GM12801 (cell line): ENCODE results near the gene ACKR3.

ENCODE experiments used
- CTCF ChIP-seq: IDR thresholded peaks from one replicate; pipeline ENCODE4 v1.5.1; 2011; ENCODE audit warnings: control low read depth; ENCODE audit not compliant: insufficient read length; ENCODE audit errors: extremely low read depth

The ACKR3 gene

DNA sequence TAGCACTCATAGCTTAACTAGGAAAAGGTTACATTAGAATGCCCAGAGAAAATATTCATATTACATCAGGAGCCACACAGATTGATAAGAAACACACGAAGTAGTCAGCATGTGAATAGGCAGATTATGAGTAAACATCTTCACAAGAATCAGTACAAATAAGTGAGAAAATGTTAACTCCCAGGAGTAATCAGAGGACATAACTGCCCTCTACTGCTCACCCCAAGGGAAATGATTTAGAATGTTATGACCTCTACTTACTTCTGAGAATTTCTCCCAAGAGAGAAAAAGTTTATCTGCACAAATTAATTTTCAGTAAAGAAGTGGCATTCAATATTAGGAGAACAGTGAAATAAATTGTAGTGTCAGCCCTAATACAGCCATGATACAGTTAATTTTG, 39.1 kb upstream of the ACKR3 start:
- TF ChIP-seq CTCF = no peak

GRCh38 chr2:236531195-236531594, 38.4 kb upstream of the ACKR3 start:
- TF ChIP-seq CTCF = no peak

- TF ChIP-seq CTCF = no peak
Measured at GRCh38 chr2:236531996-236532395, 37.6 kb upstream of the ACKR3 start.

- no peak for TF ChIP-seq CTCF
Measured at GRCh38 chr2:236533343-236533742, 36.3 kb upstream of the ACKR3 start.

- TF ChIP-seq CTCF = no peak
Measured at GRCh38 chr2:236535024-236535423, 34.6 kb upstream of the ACKR3 start.

GRCh38 chr2:236536727-236537398, 32.8 kb upstream of the ACKR3 start:
- TF ChIP-seq CTCF = no peak

DNA sequence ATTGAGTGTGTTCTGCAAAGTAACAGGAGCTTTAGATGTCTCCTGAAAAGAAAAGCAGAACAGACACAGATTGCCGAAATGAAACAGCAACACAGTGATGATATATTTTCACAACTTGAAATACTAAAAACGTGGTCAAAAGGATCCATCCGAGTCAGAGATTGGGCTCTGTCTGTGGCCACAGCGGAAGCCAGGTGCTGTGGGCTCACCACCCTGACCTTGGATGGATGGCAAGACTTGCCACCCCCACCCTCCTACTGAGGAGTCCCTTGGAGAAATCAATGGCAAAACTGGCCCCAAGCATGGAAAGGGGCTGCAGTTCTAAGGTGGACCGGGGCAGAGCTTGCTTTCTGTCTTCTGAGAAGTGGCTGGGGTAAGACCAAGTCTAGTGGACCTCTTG, 31.4 kb upstream of the ACKR3 start:
- no peak for TF ChIP-seq CTCF

DNA sequence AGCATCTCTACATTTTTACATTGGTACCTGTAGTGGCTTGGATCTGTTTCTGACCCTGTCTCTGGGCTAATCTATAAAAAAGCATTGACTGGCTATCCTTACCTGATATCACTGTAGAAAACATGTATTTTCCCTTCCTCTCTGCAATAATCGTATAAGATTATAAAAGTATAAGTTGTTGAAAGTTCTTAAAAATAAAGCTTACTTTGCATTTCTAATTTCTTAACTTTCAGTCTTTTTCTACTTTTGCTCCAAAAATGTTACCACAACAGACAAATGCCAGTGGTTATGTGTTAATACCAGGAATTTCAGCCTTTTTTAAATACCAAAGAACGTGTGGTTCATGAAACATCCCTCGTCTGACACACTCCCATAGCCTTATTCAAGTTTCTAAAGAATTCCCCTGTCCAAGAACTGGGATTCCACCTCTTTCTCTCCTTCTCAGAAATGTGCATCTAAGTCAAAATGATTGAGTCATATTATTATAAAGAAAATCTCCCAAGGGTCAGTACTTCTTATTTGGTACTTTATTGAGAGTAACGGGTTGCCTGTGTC, 28.5 kb upstream of the ACKR3 start:
- no peak for TF ChIP-seq CTCF
